Thyroid gland (tissue), 4 donors: ENCODE data around the gene ANAPC7.

Source experiments
- POLR2A ChIP-seq, 2 donors: fragments of 450-650 bp; IDR thresholded peaks; one replicate each; pipeline ENCODE4 v1.6.1; 2017; ENCODE audit warnings: antibody characterized with exemption in 2 of 2, mild to moderate bottlenecking in 2 of 2, moderate library complexity in 1 of 2
- TF ChIP-seq, protein P1 (sequence below), 6 experiments: fragments of 200-600 bp in 3 of 6; fragments of 450-650 bp in 3 of 6; sonication (generic) in 3 of 6; IDR thresholded peaks; one replicate each; pipeline ENCODE4 v1.5.1; 2016 to 2019; ENCODE audit warnings: antibody characterized with exemption in 6 of 6, mild to moderate bottlenecking in 2 of 6, inconsistent platforms in 1 of 6, moderate library complexity in 1 of 6

DNA sequence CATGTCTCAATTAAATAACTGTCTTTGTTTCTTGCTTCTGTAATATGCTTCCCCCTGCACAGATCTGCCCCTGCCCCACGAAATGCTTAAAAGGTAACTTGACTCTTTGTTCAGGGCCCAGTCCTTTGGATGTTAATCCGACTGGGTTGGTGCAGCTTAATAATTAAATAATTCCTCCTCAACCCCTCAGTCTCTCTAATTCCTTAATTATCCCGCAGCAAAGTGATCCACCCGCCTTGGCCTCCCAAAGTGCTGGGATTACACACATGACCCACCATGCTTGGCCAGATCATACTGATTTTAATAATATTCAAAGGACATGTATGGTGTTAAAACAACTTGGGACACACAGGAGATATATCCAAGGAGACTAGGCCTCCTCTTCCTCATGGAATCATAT is 18.2 kb upstream of the ANAPC7 start:
- TF ChIP-seq, protein P1, sequence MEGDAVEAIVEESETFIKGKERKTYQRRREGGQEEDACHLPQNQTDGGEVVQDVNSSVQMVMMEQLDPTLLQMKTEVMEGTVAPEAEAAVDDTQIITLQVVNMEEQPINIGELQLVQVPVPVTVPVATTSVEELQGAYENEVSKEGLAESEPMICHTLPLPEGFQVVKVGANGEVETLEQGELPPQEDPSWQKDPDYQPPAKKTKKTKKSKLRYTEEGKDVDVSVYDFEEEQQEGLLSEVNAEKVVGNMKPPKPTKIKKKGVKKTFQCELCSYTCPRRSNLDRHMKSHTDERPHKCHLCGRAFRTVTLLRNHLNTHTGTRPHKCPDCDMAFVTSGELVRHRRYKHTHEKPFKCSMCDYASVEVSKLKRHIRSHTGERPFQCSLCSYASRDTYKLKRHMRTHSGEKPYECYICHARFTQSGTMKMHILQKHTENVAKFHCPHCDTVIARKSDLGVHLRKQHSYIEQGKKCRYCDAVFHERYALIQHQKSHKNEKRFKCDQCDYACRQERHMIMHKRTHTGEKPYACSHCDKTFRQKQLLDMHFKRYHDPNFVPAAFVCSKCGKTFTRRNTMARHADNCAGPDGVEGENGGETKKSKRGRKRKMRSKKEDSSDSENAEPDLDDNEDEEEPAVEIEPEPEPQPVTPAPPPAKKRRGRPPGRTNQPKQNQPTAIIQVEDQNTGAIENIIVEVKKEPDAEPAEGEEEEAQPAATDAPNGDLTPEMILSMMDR (IDR thresholded peaks at IDR 0.05) = no peak
- no peak for TF ChIP-seq POLR2A (IDR thresholded peaks at IDR 0.05)
